Sigmoid colon (tissue), 4 donors: ENCODE results near the gene KMT5C.
"Not testable (repeated sequence)": the region's sequence is repeated elsewhere in the genome, so short reads cannot be mapped to it uniquely, and the experiment has no call there.

Experiments used
- POLR2AphosphoS5 ChIP-seq, 4 donors: sonication (generic); formaldehyde crosslinking; IDR thresholded peaks; one replicate each; pipeline ENCODE4 v1.6.1; 2017; ENCODE audit warnings: antibody characterized with exemption in 4 of 4
- TF ChIP-seq, protein P1 (sequence below), 4 experiments: fragments of 450-650 bp in 3 of 4; fragments of 200-600 bp in 1 of 4; IDR thresholded peaks; one replicate each; pipeline ENCODE4 v1.5.1; 2016 to 2019; ENCODE audit warnings: antibody characterized with exemption in 4 of 4, mild to moderate bottlenecking in 3 of 4, moderate library complexity in 2 of 4

DNA sequence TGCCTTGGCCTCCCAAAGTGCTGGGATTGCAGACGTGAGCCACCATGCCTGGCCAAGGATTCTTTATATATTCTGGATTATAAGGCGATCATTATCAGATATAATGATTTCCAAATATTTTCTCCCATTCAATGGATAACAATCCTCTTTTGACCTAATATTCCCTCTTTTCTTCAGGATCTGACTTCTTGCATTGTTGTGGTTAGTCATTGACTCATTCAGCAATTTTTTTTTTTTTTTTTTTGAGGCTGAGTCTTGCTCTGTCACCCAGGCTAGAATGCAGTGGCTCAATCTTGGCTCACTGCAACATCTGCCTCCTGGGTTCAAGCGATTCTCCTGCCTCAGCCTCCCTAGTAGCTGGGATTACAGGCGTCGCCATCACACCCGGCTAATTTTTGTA, 9.9 kb upstream of the KMT5C start:
- not testable (repeated sequence) for TF ChIP-seq POLR2AphosphoS5 (IDR thresholded peaks at IDR 0.05)
- TF ChIP-seq, protein P1, sequence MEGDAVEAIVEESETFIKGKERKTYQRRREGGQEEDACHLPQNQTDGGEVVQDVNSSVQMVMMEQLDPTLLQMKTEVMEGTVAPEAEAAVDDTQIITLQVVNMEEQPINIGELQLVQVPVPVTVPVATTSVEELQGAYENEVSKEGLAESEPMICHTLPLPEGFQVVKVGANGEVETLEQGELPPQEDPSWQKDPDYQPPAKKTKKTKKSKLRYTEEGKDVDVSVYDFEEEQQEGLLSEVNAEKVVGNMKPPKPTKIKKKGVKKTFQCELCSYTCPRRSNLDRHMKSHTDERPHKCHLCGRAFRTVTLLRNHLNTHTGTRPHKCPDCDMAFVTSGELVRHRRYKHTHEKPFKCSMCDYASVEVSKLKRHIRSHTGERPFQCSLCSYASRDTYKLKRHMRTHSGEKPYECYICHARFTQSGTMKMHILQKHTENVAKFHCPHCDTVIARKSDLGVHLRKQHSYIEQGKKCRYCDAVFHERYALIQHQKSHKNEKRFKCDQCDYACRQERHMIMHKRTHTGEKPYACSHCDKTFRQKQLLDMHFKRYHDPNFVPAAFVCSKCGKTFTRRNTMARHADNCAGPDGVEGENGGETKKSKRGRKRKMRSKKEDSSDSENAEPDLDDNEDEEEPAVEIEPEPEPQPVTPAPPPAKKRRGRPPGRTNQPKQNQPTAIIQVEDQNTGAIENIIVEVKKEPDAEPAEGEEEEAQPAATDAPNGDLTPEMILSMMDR (IDR thresholded peaks at IDR 0.05) = not testable (repeated sequence)
